H1 (cell line): ENCODE results near the gene NOS3. TPM values are rescaled to one million over a fixed set of nuclear protein-coding genes. Genes with fewer than 3 reads are reported as not detected.

Source experiments
- CTCF ChIA-PET: fragments of 300-600 bp; sonication (Branson Sonifier 250); formaldehyde crosslinking; loops from one replicate; lab custom pipeline; 2021; ENCODE audit not compliant: partially characterized antibody; lab: Charles Lee
- POLR2A ChIA-PET: fragments of 300-600 bp; sonication (Branson Sonifier 250); formaldehyde crosslinking; loops from one replicate; lab custom pipeline; 2021; ENCODE audit warnings: inconsistent platforms; ENCODE audit not compliant: partially characterized antibody; lab: Charles Lee
- DNase-seq, 2 experiments: peaks; one replicate each; pipeline versions ENCODE4 v3.0.0 to v3.0.0-alpha.2; 2010 to 2022; ENCODE audit warnings: low spot score in 2 of 2, low read depth in 1 of 2, mixed read lengths in 1 of 2
- FAIRE-seq: peaks from 2 replicates; lab custom pipeline; 2011; peaks lifted over from hg19 to GRCh38; lab: Jason Lieb, UNC
- H2AFZ ChIP-seq: 2 replicates; pipeline ENCODE4 v1.8.1; 2012; ENCODE audit warnings: low read length, inconsistent platforms
- H2AK5ac ChIP-seq: 2 replicates; pipeline ENCODE4 v1.6.1; 2013; ENCODE audit warnings: low read depth, low read length
- H2BK120ac ChIP-seq: replicated peaks from 2 replicates; pipeline ENCODE3; 2013; ENCODE audit warnings: low read depth, low read length, inconsistent platforms
- H2BK12ac ChIP-seq: 2 replicates; pipeline ENCODE4 v1.6.1; 2013; ENCODE audit warnings: low read depth, low read length
- H2BK15ac ChIP-seq: 2 replicates; pipeline ENCODE4 v1.6.1; 2013; ENCODE audit warnings: low read length
- H2BK20ac ChIP-seq: 2 replicates; pipeline ENCODE4 v1.6.1; 2013; ENCODE audit warnings: low read length
- H2BK5ac ChIP-seq: 2 replicates; pipeline ENCODE4 v1.6.1; 2013; ENCODE audit warnings: low read depth, low read length
- H3K14ac ChIP-seq: 2 replicates; pipeline ENCODE4 v1.6.1; 2013; ENCODE audit warnings: inconsistent platforms; ENCODE audit not compliant: insufficient read length
- H3K18ac ChIP-seq: 2 replicates; pipeline ENCODE4 v1.6.1; 2013; ENCODE audit warnings: low read length; ENCODE audit errors: extremely low read depth
- H3K23ac ChIP-seq: 2 replicates; pipeline ENCODE4 v1.6.1; 2013; ENCODE audit warnings: inconsistent platforms; ENCODE audit not compliant: insufficient read length
- H3K23me2 ChIP-seq: 2 replicates; pipeline ENCODE4 v1.6.1; 2013; ENCODE audit warnings: low read depth, low read length
- H3K27ac ChIP-seq: 2 replicates; pipeline ENCODE4 v1.6.1; 2011; ENCODE audit warnings: low read depth, low read length, inconsistent platforms
- H3K27me3 ChIP-seq, 4 experiments: replicated peaks in 1 of 4; 1 replicate in 1 of 4; 2 replicates in 3 of 4; pipeline versions ENCODE4 v1.6.1 to v1.8.1; 2011 to 2013; ENCODE audit warnings: low read length in 3 of 4, mild to moderate bottlenecking in 3 of 4, inconsistent platforms in 2 of 4, mixed read lengths in 2 of 4, moderate library complexity in 1 of 4; ENCODE audit not compliant: control insufficient read depth in 3 of 4, insufficient read depth in 3 of 4; ENCODE audit errors: extremely low read depth in 1 of 4
- H3K36me3 ChIP-seq, 4 experiments: 2 replicates each; pipeline versions ENCODE4 v1.6.1 to v1.8.1; 2011 to 2013; ENCODE audit warnings: mild to moderate bottlenecking in 4 of 4, low read length in 3 of 4, moderate library complexity in 2 of 4, control low read depth in 1 of 4, inconsistent platforms in 1 of 4; ENCODE audit not compliant: insufficient read depth in 4 of 4, control insufficient read depth in 2 of 4
- H3K4ac ChIP-seq: replicated peaks from 2 replicates; pipeline ENCODE3; 2013; ENCODE audit warnings: low read length, low read depth, mixed read lengths, inconsistent platforms; ENCODE audit not compliant: insufficient read length
- H3K4me1 ChIP-seq, 4 experiments: replicated peaks in 1 of 4; 1 replicate in 1 of 4; 2 replicates in 3 of 4; pipeline versions ENCODE4 v1.6.1 to v1.8.1; 2011 to 2013; ENCODE audit warnings: low read length in 3 of 4, inconsistent platforms in 2 of 4, mixed read lengths in 1 of 4; ENCODE audit not compliant: insufficient read depth in 4 of 4, control insufficient read depth in 3 of 4
- H3K4me2 ChIP-seq, 2 experiments: 2 replicates each; pipeline versions ENCODE4 v1.6.1 to v1.8.1; 2011 to 2013; ENCODE audit warnings: low read depth in 2 of 2, low read length in 2 of 2, control low read depth in 1 of 2, inconsistent platforms in 1 of 2, mild to moderate bottlenecking in 1 of 2; ENCODE audit not compliant: insufficient read depth in 1 of 2
- H3K4me3 ChIP-seq, 4 experiments: fragments of 200-600, 300-600 bp in 1 of 4; sonication (generic), shearing (Covaris generic), sonication (Bioruptor Twin) in 1 of 4; 2 replicates each; pipeline versions ENCODE4 v1.5.1 to v1.8.1; 2011 to 2016; ENCODE audit warnings: low read length in 4 of 4, low read depth in 3 of 4, control low read depth in 2 of 4, inconsistent platforms in 2 of 4, mild to moderate bottlenecking in 2 of 4, mixed read lengths in 1 of 4, moderate library complexity in 1 of 4; ENCODE audit not compliant: insufficient read depth in 2 of 4; ENCODE audit errors: extremely low read depth in 1 of 4
- H3K56ac ChIP-seq: replicated peaks from 2 replicates; pipeline ENCODE3; 2013; ENCODE audit warnings: low read depth, mild to moderate bottlenecking, mixed read lengths, low read length, inconsistent platforms; ENCODE audit not compliant: insufficient read length
- H3K79me1 ChIP-seq: 2 replicates; pipeline ENCODE4 v1.6.1; 2013; ENCODE audit warnings: low read depth, low read length, control low read depth
- H3K79me2 ChIP-seq, 2 experiments: 2 replicates each; pipeline versions ENCODE4 v1.6.1 to v1.8.1; 2012 to 2013; ENCODE audit warnings: low read length in 2 of 2, mild to moderate bottlenecking in 2 of 2, inconsistent platforms in 1 of 2; ENCODE audit not compliant: insufficient read depth in 2 of 2, control insufficient read depth in 1 of 2
- H3K9ac ChIP-seq, 4 experiments: replicated peaks in 1 of 4; 1 replicate in 1 of 4; 2 replicates in 3 of 4; pipeline versions ENCODE4 v1.6.1 to v1.8.1; 2011 to 2013; ENCODE audit warnings: low read depth in 3 of 4, low read length in 3 of 4, control low read depth in 2 of 4, mild to moderate bottlenecking in 2 of 4, moderate library complexity in 2 of 4, inconsistent platforms in 1 of 4; ENCODE audit errors: extremely low read depth in 1 of 4
- H3K9me3 ChIP-seq, 2 experiments: 2 replicates each; pipeline versions ENCODE4 v1.6.1 to v1.8.1; 2012 to 2013; ENCODE audit warnings: mild to moderate bottlenecking in 2 of 2, moderate library complexity in 2 of 2, control low read depth in 1 of 2, inconsistent platforms in 1 of 2, low read depth in 1 of 2, low read length in 1 of 2, mixed read lengths in 1 of 2; ENCODE audit not compliant: insufficient read depth in 2 of 2
- H4K20me1 ChIP-seq, 2 experiments: replicated peaks in 1 of 2; 2 replicates each; pipeline versions ENCODE3 to v1.8.1; 2011 to 2013; ENCODE audit warnings: inconsistent platforms in 2 of 2, low read length in 2 of 2, mild to moderate bottlenecking in 1 of 2; ENCODE audit not compliant: insufficient read depth in 2 of 2, control insufficient read depth in 1 of 2
- H4K5ac ChIP-seq: 2 replicates; pipeline ENCODE4 v1.6.1; 2013; ENCODE audit warnings: low read length, low read depth, mixed read lengths, inconsistent platforms; ENCODE audit not compliant: insufficient read length
- H4K8ac ChIP-seq: 2 replicates; pipeline ENCODE4 v1.8.0; 2013; ENCODE audit warnings: mild to moderate bottlenecking, moderate library complexity, low read length, inconsistent platforms; ENCODE audit not compliant: insufficient read depth; ENCODE audit errors: extremely low read depth
- H4K91ac ChIP-seq: replicated peaks from 2 replicates; pipeline ENCODE3; 2013; ENCODE audit warnings: low read length, mixed read lengths, inconsistent platforms; ENCODE audit not compliant: insufficient read length
- BRCA1 ChIP-seq: IDR thresholded peaks from 2 replicates; pipeline ENCODE4 v1.6.1; 2012; ENCODE audit warnings: low read depth, low read length, improper control_type of control experiment
- WGBS, 2 experiments: shearing (Covaris generic) in 1 of 2; methylation state at CpG; one replicate each; pipeline versions ENCODE4 v1.1.6 to v1.1.7; 2013 to 2015; ENCODE audit warnings: low lambda C conversion rate in 2 of 2, mixed read lengths in 2 of 2, inconsistent platforms in 1 of 2, low coverage in 1 of 2, missing lambda C conversion rate in 1 of 2; ENCODE audit not compliant: insufficient replicate concordance in 2 of 2, insufficient coverage in 1 of 2, insufficient read length in 1 of 2; ENCODE audit errors: extremely low coverage in 1 of 2, missing lambda C conversion rate in 1 of 2; 5-methylcytosine and 5-hydroxymethylcytosine counted together
- polyA plus RNA-seq, 7 experiments: library from polyadenylated mRNA; depleted of rRNA in 3 of 7; stranded (reverse) in 5 of 7; unstranded in 2 of 7; fragments of >200 nt in 5 of 7; fragments of 200-250 nt in 2 of 7; gene quantifications; 1 replicate in 5 of 7; 2 replicates in 1 of 7; 4 replicates in 1 of 7; pipeline versions ENCODE4 v1.2.1 to v1.2.3, GENCODE V29; 2011 to 2013; ENCODE audit warnings: missing spikeins in 2 of 7, mixed read lengths in 2 of 7
- total RNA-seq: library from RNA; stranded (reverse); fragmentation: NEBNext Ultra II Directional; extraction: Animal tissue kit (Norgen Biotek cat#: 25700); gene quantifications from 2 replicates; pipeline ENCODE4 v1.2.1, GENCODE V29; 2021

The NOS3 gene
- total and polyA plus RNA-seq, 2 of the 8 experiments (the other 6 are each of a cell fraction or from before 2014, with no cell fraction given): 4.4 to 16.2 TPM

GRCh38 chr7:151043959-151044358 is 53.1 kb downstream of the NOS3 start:
- no peak overlapping the region for H3K4ac ChIP-seq
- DNase-seq (no peak), FAIRE-seq (no peak)
- H3K79me1 ChIP-seq: no peaks in the 10 kb centered on the region
- WGBS, 2 experiments: 87% methylated on average over 19 of the region's 20 CpGs; no CpG with 5 or more reads in 1 of the 2 experiments
- no peak overlapping the region for H4K8ac ChIP-seq
- no peak overlapping the region for H4K5ac ChIP-seq
- no peak overlapping the region for H2BK20ac ChIP-seq
- no peaks in the 10 kb centered on the region for H3K4me1 ChIP-seq
- no peaks in the 10 kb centered on the region for H3K9me3 ChIP-seq
- H2BK12ac ChIP-seq: no peak overlapping the region
- POLR2A ChIA-PET: interaction anchor here (1.0 to 1.2 kb wide), 2 partner anchors 8 to 28 kb away, joined by 3 read pairs; no protein-coding TSS in a partner anchor
- CTCF ChIA-PET: interaction anchor here (3.5 kb wide), 1 partner anchor 12 kb away, joined by 20 read pairs; no protein-coding TSS in a partner anchor
- no peaks in the 10 kb centered on the region for H3K79me2 ChIP-seq
- H4K20me1 ChIP-seq: peaks cover 2 to 6% of the 10 kb centered on the region in 2 experiments
- H3K27me3 ChIP-seq: peaks cover 0 to 9% (median 3%) of the 10 kb centered on the region in 4 experiments; a peak in 4 of 7 replicates
- no peak overlapping the region for H2BK15ac ChIP-seq
- no peak overlapping the region for H2BK120ac ChIP-seq
- no peak overlapping the region for H2BK5ac ChIP-seq
- H3K9ac ChIP-seq: no peak overlapping the region
- no peak overlapping the region for H3K14ac ChIP-seq
- no peak overlapping the region for H3K18ac ChIP-seq
- H2AK5ac ChIP-seq: no peak overlapping the region
- no peak overlapping the region for H3K4me2 ChIP-seq
- no peak overlapping the region for H3K4me3 ChIP-seq
- no peaks in the 10 kb centered on the region for H3K23me2 ChIP-seq
- H2AFZ ChIP-seq: no peak overlapping the region
- H3K27ac ChIP-seq: no peak overlapping the region
- H3K36me3 ChIP-seq: no peaks in the 10 kb centered on the region
- no peak overlapping the region for H3K23ac ChIP-seq
- no peak overlapping the region for H3K56ac ChIP-seq
- H4K91ac ChIP-seq: no peak overlapping the region
- TF ChIP-seq BRCA1: no peak
